ENCODE results near the gene ITPKB. TPM values are rescaled to one million over a fixed set of nuclear protein-coding genes. Genes with fewer than 3 reads are reported as not detected.
A peak's percentile ranks its signal among the peaks of the same experiment; 100 is the strongest.

The ITPKB gene
- total and polyA plus RNA-seq, 4 experiments from 2014 or later, result 52.2 to 159 (median 104) TPM

GRCh38 chr1:226638608-226639007, 100.5 kb downstream of the ITPKB start:
- Histone ChIP-seq H3K27me3 (ENCODE audit: insufficient read depth, low read length) (no peaks in the 10 kb centered on the region), H3K4me3 (ENCODE audit: low read length in 2 of 2) (no peak overlapping the region), H3K9me3 (ENCODE audit: control insufficient read depth in 1 of 2, low read length in 2 of 2) (no peaks in the 10 kb centered on the region), H3K36me3 (ENCODE audit: insufficient read depth, low read length) (peaks cover 65% of the 10 kb centered on the region), H3K4me1 (ENCODE audit: insufficient read depth, low read length) (peaks cover 54% of the 10 kb centered on the region), H3K27ac (ENCODE audit: low read depth, low read length) (no peak overlapping the region)
- H3K9me3 Mint-ChIP-seq, result no peaks in the 10 kb centered on the region
- CTCF ChIA-PET (ENCODE audit: partially characterized antibody), result interaction anchor here (0.7 to 9.0 kb wide), 3 partner anchors 12 to 188 kb away, joined by 3 to 131 read pairs (median 8); no protein-coding TSS in a partner anchor
- H3K27ac Mint-ChIP-seq, result peak overlapping the region in 6 of 7 donors; percentile 32 to 78 (median 61)
- intact Hi-C loops (cut with micrococcal nuclease), result no loop called here
- H3K4me3 Mint-ChIP-seq, result peak overlapping the region in 2 of 8 donors; percentile 7 to 28
- POLR2A ChIA-PET (ENCODE audit: partially characterized antibody), result interaction anchor here (1.2 to 2.4 kb wide), 2 partner anchors 15 to 26 kb away, joined by 3 to 16 read pairs; no protein-coding TSS in a partner anchor
- H3K4me1 Mint-ChIP-seq, result peaks cover 30 to 78% (median 50%) of the 10 kb centered on the region in 4 donors
- DNase-seq, result peak in 1 of 5 donors; percentile 28
- H3K27me3 Mint-ChIP-seq, result no peaks in the 10 kb centered on the region
- peaks cover 29 to 78% of the 10 kb centered on the region in 2 donors for H3K36me3 Mint-ChIP-seq

- DNase-seq, result peak in 1 of 5 donors; percentile 31
- peaks cover 24 to 77% of the 10 kb centered on the region in 2 donors for H3K36me3 Mint-ChIP-seq
- Histone ChIP-seq H3K4me1 (ENCODE audit: insufficient read depth, low read length) (peaks cover 54% of the 10 kb centered on the region), H3K9me3 (ENCODE audit: control insufficient read depth in 1 of 2, low read length in 2 of 2) (no peaks in the 10 kb centered on the region), H3K36me3 (ENCODE audit: insufficient read depth, low read length) (peaks cover 66% of the 10 kb centered on the region), H3K27me3 (ENCODE audit: insufficient read depth, low read length) (no peaks in the 10 kb centered on the region), H3K4me3 (ENCODE audit: low read length in 2 of 2) (no peak overlapping the region), H3K27ac (ENCODE audit: low read depth, low read length) (peak overlapping the region; percentile 19)
- H3K27me3 Mint-ChIP-seq, result no peaks in the 10 kb centered on the region
- ChIA-PET CTCF (ENCODE audit: partially characterized antibody) (interaction anchor here (1.2 to 9.0 kb wide), 3 partner anchors 10 to 189 kb away, joined by 3 to 131 read pairs (median 8); no protein-coding TSS in a partner anchor), POLR2A (ENCODE audit: partially characterized antibody) (interaction anchor here (1.2 to 2.4 kb wide), 3 partner anchors 15 to 86 kb away, joined by 3 to 16 read pairs (median 3); no protein-coding TSS in a partner anchor)
- peak overlapping the region in 1 of 8 donors; percentile 7 for H3K4me3 Mint-ChIP-seq
- intact Hi-C loops (cut with micrococcal nuclease), result no loop called here
- H3K4me1 Mint-ChIP-seq, result peaks cover 29 to 78% (median 49%) of the 10 kb centered on the region in 4 donors
- H3K27ac Mint-ChIP-seq, result peak overlapping the region; percentile 7 to 78 (median 67)
- no peaks in the 10 kb centered on the region for H3K9me3 Mint-ChIP-seq
These were observed 101.0 kb downstream of the ITPKB start for GRCh38 chr1:226638001-226638601.

- H3K27me3 Mint-ChIP-seq, result no peaks in the 10 kb centered on the region
- Histone ChIP-seq H3K36me3 (ENCODE audit: insufficient read depth, low read length) (peaks cover 70% of the 10 kb centered on the region), H3K4me3 (ENCODE audit: low read length in 2 of 2) (no peak overlapping the region), H3K9me3 (ENCODE audit: control insufficient read depth in 1 of 2, low read length in 2 of 2) (no peaks in the 10 kb centered on the region), H3K27me3 (ENCODE audit: insufficient read depth, low read length) (no peaks in the 10 kb centered on the region), H3K4me1 (ENCODE audit: insufficient read depth, low read length) (peaks cover 53% of the 10 kb centered on the region), H3K27ac (ENCODE audit: low read depth, low read length) (no peak overlapping the region)
- H3K27ac Mint-ChIP-seq, result peak overlapping the region; percentile 43 to 95 (median 72)
- ChIA-PET POLR2A (ENCODE audit: partially characterized antibody) (interaction anchor here (1.3 to 2.4 kb wide), 3 partner anchors 16 to 156 kb away, joined by 3 to 16 read pairs (median 3); no protein-coding TSS in a partner anchor), CTCF (ENCODE audit: partially characterized antibody) (interaction anchor here (1.2 to 9.0 kb wide), 3 partner anchors 11 to 189 kb away, joined by 3 to 131 read pairs (median 8); no protein-coding TSS in a partner anchor)
- peaks cover 32 to 79% (median 53%) of the 10 kb centered on the region in 4 donors for H3K4me1 Mint-ChIP-seq
- no peaks in the 10 kb centered on the region for H3K9me3 Mint-ChIP-seq
- peak in 1 of 5 donors; percentile 32 for DNase-seq
- intact Hi-C loops (cut with micrococcal nuclease), result no loop called here
- H3K36me3 Mint-ChIP-seq, result peaks cover 27 to 81% of the 10 kb centered on the region in 2 donors
- H3K4me3 Mint-ChIP-seq, result peak overlapping the region in 3 of 8 donors; percentile 8 to 40 (median 36)
These were observed 101.7 kb downstream of the ITPKB start for GRCh38 chr1:226637147-226637935.

GRCh38 chr1:226636847-226637096, 102.3 kb downstream of the ITPKB start:
- Mint-ChIP-seq H3K27me3 (no peaks in the 10 kb centered on the region), H3K36me3 (peaks cover 30 to 84% of the 10 kb centered on the region in 2 donors)

DNA sequence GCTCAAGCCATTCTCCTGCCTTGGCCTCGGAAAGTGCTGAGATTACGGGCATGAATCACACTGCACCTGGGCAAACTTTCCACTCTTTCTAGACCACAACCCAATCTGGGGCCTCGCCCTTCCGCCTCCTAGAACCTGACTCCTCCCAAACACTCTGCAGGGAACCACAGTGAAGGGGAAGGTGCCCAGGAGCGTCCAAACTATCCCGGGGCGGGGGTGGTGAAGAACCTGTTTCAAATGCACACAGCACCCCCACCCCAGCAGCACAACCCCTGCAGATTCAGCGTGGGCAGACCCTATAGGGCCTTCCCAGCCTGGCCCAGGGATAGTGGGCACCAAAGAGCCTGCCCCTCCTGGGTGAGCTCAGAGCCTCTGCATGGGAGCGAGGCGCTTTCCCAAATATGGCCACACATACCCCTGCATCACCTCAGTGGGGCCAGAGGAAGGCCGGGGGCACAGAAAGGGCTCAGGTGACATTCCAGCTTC, 103.6 kb downstream of the ITPKB start:
- DNase-seq, result peak; percentile 37 to 81 (median 45)
- Mint-ChIP-seq H3K27me3 (no peaks in the 10 kb centered on the region), H3K4me1 (peaks cover 32 to 75% (median 55%) of the 10 kb centered on the region in 4 donors), H3K9me3 (no peaks in the 10 kb centered on the region), H3K4me3 (peak overlapping the region in 7 of 8 donors; percentile 70 to 91 (median 83)), H3K36me3 (peaks cover 30 to 86% of the 10 kb centered on the region in 2 donors), H3K27ac (peak overlapping the region; percentile 79 to 97 (median 95))
- ChIA-PET POLR2A (ENCODE audit: partially characterized antibody) (interaction anchor here (0.7 to 4.3 kb wide), 16 partner anchors 9 to 193 kb away, joined by 3 to 18 read pairs (median 6); partner anchors contain the start of gene ITPKB), CTCF (ENCODE audit: partially characterized antibody) (interaction anchor here (1.0 to 9.0 kb wide), 23 partner anchors 8 to 305 kb away, joined by 3 to 131 read pairs (median 5); partner anchors contain the start of gene COQ8A)
- Histone ChIP-seq H3K4me1 (ENCODE audit: insufficient read depth, low read length) (peaks cover 53% of the 10 kb centered on the region), H3K9me3 (ENCODE audit: control insufficient read depth in 1 of 2, low read length in 2 of 2) (no peaks in the 10 kb centered on the region), H3K36me3 (ENCODE audit: insufficient read depth, low read length) (peaks cover 66% of the 10 kb centered on the region), H3K27me3 (ENCODE audit: insufficient read depth, low read length) (no peaks in the 10 kb centered on the region), H3K27ac (ENCODE audit: low read depth, low read length) (peak overlapping the region; percentile 56), H3K4me3 (ENCODE audit: low read length in 2 of 2) (peak overlapping the region in 1 of 2 donors; percentile 11)
- intact Hi-C loops (cut with micrococcal nuclease), result loop anchor here (1.0 to 2.0 kb wide), 4 partner anchors 19 to 104 kb away; partner anchors contain the start of gene ITPKB

More at GRCh38 chr1:226636847-226637096, 102.3 kb downstream of the ITPKB start:
- no peaks in the 10 kb centered on the region for H3K9me3 Mint-ChIP-seq
- Histone ChIP-seq H3K36me3 (ENCODE audit: insufficient read depth, low read length) (peaks cover 70% of the 10 kb centered on the region), H3K9me3 (ENCODE audit: control insufficient read depth in 1 of 2, low read length in 2 of 2) (no peaks in the 10 kb centered on the region), H3K27ac (ENCODE audit: low read depth, low read length) (no peak overlapping the region), H3K4me3 (ENCODE audit: low read length in 2 of 2) (no peak overlapping the region), H3K27me3 (ENCODE audit: insufficient read depth, low read length) (no peaks in the 10 kb centered on the region), H3K4me1 (ENCODE audit: insufficient read depth, low read length) (peaks cover 53% of the 10 kb centered on the region)
- H3K4me1 Mint-ChIP-seq, result peaks cover 32 to 77% (median 55%) of the 10 kb centered on the region in 4 donors
- CTCF ChIA-PET (ENCODE audit: partially characterized antibody), result interaction anchor here (1.1 to 9.0 kb wide), 3 partner anchors 49 to 303 kb away, joined by 4 to 131 read pairs (median 80); partner anchors contain the start of gene COQ8A
- H3K4me3 Mint-ChIP-seq, result peak overlapping the region in 3 of 8 donors; percentile 26 to 40 (median 27)
- POLR2A ChIA-PET (ENCODE audit: partially characterized antibody), result interaction anchor here (1.3 to 4.3 kb wide), 4 partner anchors 75 to 157 kb away, joined by 3 to 18 read pairs (median 9); no protein-coding TSS in a partner anchor
- peak in 1 of 5 donors; percentile 2 for DNase-seq
- intact Hi-C loops (cut with micrococcal nuclease), result no loop called here
- H3K27ac Mint-ChIP-seq, result peak overlapping the region; percentile 17 to 95 (median 72)

DNA sequence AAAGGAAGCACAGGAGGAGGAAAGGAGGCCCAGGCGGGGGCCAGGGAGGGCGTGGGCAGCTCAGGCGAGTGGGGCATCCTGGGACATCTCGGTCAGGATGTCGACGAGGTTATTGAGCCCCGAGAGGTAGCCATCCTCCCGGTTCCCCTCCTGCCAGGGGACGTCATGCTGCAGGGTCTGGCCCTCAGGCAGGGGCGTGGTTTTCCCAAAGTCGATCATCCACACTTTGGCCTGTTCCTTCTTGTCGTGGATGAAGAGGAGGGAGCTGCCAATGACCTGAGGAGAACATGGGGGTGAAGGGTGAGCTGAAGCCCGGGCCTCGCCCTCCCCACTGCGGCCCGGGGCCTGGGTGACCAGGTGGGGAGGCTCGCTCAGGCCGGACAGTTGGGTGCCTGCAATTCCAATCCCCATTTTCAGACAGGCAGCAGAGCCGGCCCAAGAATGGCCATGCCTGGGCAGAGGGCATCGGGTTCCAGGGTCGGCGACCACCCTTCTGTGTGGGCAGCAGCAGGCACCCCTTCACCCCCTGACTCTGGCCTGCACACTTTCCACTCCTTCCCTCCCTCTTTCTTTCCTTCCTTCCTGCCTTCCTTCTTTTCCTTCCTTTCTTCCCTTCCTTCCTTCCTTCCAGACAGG, 104.4 kb downstream of the ITPKB start:
- H3K27ac ChIP-seq (ENCODE audit: low read depth, low read length), result peak overlapping the region; percentile 56
- no peaks in the 10 kb centered on the region for H3K27me3 ChIP-seq (ENCODE audit: insufficient read depth, low read length)
- peaks cover 62% of the 10 kb centered on the region for H3K36me3 ChIP-seq (ENCODE audit: insufficient read depth, low read length)
- intact Hi-C loops (cut with micrococcal nuclease), result loop anchor here (1.0 to 2.0 kb wide), 6 partner anchors 20 to 194 kb away; partner anchors contain the start of gene ITPKB
- peak in 1 of 5 donors; percentile 27 for DNase-seq
- H3K4me1 ChIP-seq (ENCODE audit: insufficient read depth, low read length), result peaks cover 53% of the 10 kb centered on the region
- H3K9me3 ChIP-seq (ENCODE audit: control insufficient read depth in 1 of 2, low read length in 2 of 2), result no peaks in the 10 kb centered on the region
- Mint-ChIP-seq H3K4me1 (peaks cover 31 to 70% (median 53%) of the 10 kb centered on the region in 4 donors), H3K9me3 (no peaks in the 10 kb centered on the region), H3K27ac (peak overlapping the region; percentile 88 to 97 (median 95)), H3K27me3 (no peaks in the 10 kb centered on the region), H3K4me3 (peak overlapping the region; percentile 1 to 91 (median 82)), H3K36me3 (peaks cover 24 to 84% of the 10 kb centered on the region in 2 donors)
- H3K4me3 ChIP-seq (ENCODE audit: low read length in 2 of 2), result no peak overlapping the region
- ChIA-PET CTCF (ENCODE audit: partially characterized antibody) (interaction anchor here (0.6 to 9.0 kb wide), 33 partner anchors 8 to 334 kb away, joined by 3 to 131 read pairs (median 5); no protein-coding TSS in a partner anchor), POLR2A (ENCODE audit: partially characterized antibody) (interaction anchor here (0.6 to 4.3 kb wide), 15 partner anchors 8 to 194 kb away, joined by 3 to 18 read pairs (median 8); partner anchors contain the start of gene ITPKB)
